BLaER1 treated with 17β-estradiol and CSF1 and Interleukin-3, amounts not matched to agents 10 nM and 100 nM (cell line): ENCODE results near the gene WNT5B.

Source experiments
- H3K27ac ChIP-seq, 11 experiments: shearing (Covaris generic); formaldehyde crosslinking; 2 replicates each; pipeline ENCODE4 v1.8.1; 2022
- H3K27me3 ChIP-seq, 11 experiments: shearing (Covaris generic); formaldehyde crosslinking; 2 replicates each; pipeline ENCODE4 v1.8.1; 2022
- H3K36me3 ChIP-seq, 11 experiments: shearing (Covaris generic); formaldehyde crosslinking; 2 replicates each; pipeline ENCODE4 v1.8.1; 2022
- H3K4me1 ChIP-seq, 10 experiments: shearing (Covaris generic); formaldehyde crosslinking; 2 replicates each; pipeline ENCODE4 v1.8.1; 2022
- H3K4me2 ChIP-seq, 11 experiments: shearing (Covaris generic); formaldehyde crosslinking; 2 replicates each; pipeline ENCODE4 v1.8.1; 2022
- H3K4me3 ChIP-seq, 10 experiments: shearing (Covaris generic); formaldehyde crosslinking; 2 replicates each; pipeline ENCODE4 v1.8.1; 2022
- H3K9ac ChIP-seq, 11 experiments: shearing (Covaris generic); formaldehyde crosslinking; 2 replicates each; pipeline ENCODE4 v1.8.1; 2022
- H3K9me3 ChIP-seq, 11 experiments: shearing (Covaris generic); formaldehyde crosslinking; replicated peaks in 1 of 11; 2 replicates each; pipeline ENCODE4 v1.8.1; 2022
- H4K20me1 ChIP-seq, 11 experiments: shearing (Covaris generic); formaldehyde crosslinking; 2 replicates each; pipeline ENCODE4 v1.8.1; 2022
- Cebpa-rat ChIP-seq, 11 experiments: shearing (Covaris generic); IDR thresholded peaks; 2 replicates each; pipeline ENCODE4 v1.8.1; 2022

WNT5B gene

DNA sequence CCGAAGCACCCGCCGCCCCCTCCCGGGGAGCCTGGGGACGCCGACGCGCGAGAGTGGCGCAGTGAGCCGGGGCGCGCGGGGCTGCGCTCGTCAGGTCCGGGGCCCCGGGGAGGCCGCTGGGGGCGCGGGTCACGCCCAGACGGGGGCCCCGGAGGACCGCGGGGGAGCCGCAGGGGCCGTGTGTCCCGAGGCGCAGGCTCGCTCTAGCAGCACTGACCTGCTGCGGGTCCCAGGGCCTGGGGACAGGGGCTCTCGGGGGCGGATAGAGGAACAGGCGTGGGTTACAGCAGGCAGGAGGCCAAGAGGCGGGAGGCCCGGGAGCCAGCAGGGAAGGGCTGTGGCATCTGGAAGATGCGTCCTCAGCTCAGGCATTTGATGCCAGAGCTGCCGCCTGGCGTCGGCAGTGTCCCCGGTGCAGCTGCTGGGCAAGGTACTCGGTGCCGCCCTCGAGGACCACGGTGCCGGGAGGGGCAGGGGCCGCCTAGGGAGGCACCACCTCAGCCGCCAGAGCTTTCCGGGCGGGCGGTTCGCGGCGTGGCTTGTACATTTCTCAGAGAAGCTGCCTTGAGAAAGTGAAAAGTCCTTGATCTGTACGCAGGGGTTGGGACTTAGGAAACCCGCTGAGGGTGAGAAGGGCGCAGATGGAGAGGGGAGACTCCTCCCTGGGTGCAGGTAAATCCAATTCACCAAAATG, 1.2 kb downstream of the WNT5B start:
- Histone ChIP-seq H3K4me3 (peak overlapping the region; percentile 59 to 74 (median 62)), H3K9me3 (no peaks in the 10 kb centered on the region), H3K36me3 (no peaks in the 10 kb centered on the region), H4K20me1 (peaks cover 0 to 17% (median 10%) of the 10 kb centered on the region in 11 experiments; a peak in 10 of 22 replicates), H3K9ac (peak overlapping the region; percentile 19 to 72 (median 61); a peak in 19 of 22 replicates), H3K27me3 (peaks cover 52 to 74% (median 70%) of the 10 kb centered on the region in 11 experiments), H3K4me2 (peak overlapping the region; percentile 98 to 100 (median 100)), H3K27ac (no peak overlapping the region), H3K4me1 (peaks cover 22 to 49% (median 28%) of the 10 kb centered on the region in 10 experiments)
- TF ChIP-seq Cebpa-rat (IDR thresholded peaks at IDR 0.05): no peak

DNA sequence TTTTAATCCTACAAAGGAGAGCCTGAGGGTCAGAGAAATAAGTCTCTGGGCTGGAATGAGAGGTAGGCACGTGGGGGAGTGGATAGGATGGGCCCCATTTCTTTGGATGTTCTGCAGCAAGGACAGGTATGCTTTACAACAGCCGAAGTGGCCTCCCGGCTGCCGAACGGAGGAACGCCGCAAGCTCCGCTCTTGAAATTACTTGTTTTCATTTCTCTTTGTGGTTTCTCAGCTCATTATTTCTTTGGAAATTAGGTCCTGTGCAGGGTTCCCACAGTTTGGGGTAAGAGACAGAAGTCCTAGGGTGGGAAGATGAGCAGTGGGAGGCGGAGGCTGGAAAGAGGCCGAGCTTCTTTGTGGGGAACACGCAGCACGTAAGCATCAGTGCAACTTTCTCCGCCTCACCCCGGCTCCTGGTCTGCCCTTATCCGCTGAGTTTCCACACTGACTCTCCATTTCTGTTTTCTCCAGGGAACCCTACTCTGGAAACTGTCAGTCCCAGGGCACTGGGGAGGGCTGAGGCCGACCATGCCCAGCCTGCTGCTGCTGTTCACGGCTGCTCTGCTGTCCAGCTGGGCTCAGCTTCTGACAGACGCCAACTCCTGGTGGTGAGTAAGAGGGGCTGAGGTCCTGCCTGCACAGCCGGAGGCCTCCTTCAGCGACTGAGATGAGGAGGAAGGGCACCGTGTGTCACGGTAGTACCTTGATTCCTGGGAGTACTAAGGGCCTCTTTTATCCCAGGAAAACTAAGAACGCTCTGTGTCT, 2.0 kb downstream of the WNT5B start:
- Histone ChIP-seq H3K27me3 (peaks cover 52 to 74% (median 70%) of the 10 kb centered on the region in 11 experiments), H4K20me1 (peaks cover 0 to 17% (median 10%) of the 10 kb centered on the region in 11 experiments; a peak in 10 of 22 replicates), H3K4me1 (peaks cover 22 to 56% (median 28%) of the 10 kb centered on the region in 10 experiments), H3K36me3 (no peaks in the 10 kb centered on the region), H3K4me2 (peak overlapping the region; percentile 98 to 100 (median 100)), H3K27ac (no peak overlapping the region), H3K9ac (peak overlapping the region in 7 of 11 experiments; percentile 19 to 72 (median 61); a peak in 5 of 22 replicates), H3K9me3 (no peaks in the 10 kb centered on the region), H3K4me3 (peak overlapping the region; percentile 59 to 74 (median 62))
- no peak for TF ChIP-seq Cebpa-rat (IDR thresholded peaks at IDR 0.05)

DNA sequence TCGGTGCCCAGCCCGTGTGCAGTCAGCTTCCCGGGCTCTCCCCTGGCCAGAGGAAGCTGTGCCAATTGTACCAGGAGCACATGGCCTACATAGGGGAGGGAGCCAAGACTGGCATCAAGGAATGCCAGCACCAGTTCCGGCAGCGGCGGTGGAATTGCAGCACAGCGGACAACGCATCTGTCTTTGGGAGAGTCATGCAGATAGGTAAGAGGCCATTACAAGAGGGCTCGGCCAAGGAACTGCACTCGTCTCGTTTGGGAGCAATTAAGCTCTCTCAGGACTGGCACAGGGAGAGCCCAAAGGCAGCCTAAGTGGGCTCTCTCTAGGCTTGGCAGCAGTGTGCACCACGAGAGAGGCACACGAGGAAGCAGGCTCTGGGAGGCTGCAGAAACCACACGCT, 3.7 kb downstream of the WNT5B start:
- no peaks in the 10 kb centered on the region for H3K36me3 ChIP-seq
- no peak overlapping the region for H3K27ac ChIP-seq
- H3K4me1 ChIP-seq: peaks cover 22 to 62% (median 28%) of the 10 kb centered on the region in 10 experiments
- no peak overlapping the region for H3K4me3 ChIP-seq
- no peaks in the 10 kb centered on the region for H3K9me3 ChIP-seq
- peak overlapping the region in 2 of 11 experiments; percentile 7 to 23; a peak in 1 of 22 replicates for H3K4me2 ChIP-seq
- peaks cover 0 to 17% (median 10%) of the 10 kb centered on the region in 11 experiments; a peak in 10 of 22 replicates for H4K20me1 ChIP-seq
- peaks cover 52 to 68% (median 66%) of the 10 kb centered on the region in 11 experiments for H3K27me3 ChIP-seq
- TF ChIP-seq Cebpa-rat (IDR thresholded peaks at IDR 0.05): no peak
- H3K9ac ChIP-seq: no peak overlapping the region

DNA sequence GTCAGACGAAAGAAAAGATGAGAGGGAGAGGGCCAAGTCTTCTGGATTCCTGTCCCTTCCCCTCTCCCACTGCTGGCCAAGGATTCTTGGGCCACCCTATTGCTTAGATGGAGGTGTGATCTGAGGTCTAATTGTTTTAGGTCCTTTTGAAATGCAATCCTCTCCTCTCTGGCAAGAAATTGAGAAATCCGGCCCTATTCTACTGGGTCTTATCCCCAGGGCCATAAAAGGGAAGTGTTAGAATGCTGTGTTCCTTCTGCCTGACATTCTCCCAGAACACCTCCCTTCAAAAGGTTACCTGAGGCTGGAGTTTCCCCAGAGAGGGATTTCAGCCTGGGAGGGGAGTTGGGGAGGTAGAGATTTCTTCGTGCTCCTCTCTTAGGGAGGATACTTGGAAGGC, 4.4 kb downstream of the WNT5B start:
- TF ChIP-seq Cebpa-rat (IDR thresholded peaks at IDR 0.05): no peak
- Histone ChIP-seq H3K27ac (no peak overlapping the region), H3K9ac (no peak overlapping the region), H3K9me3 (no peaks in the 10 kb centered on the region), H3K36me3 (no peaks in the 10 kb centered on the region), H4K20me1 (peaks cover 0 to 17% (median 10%) of the 10 kb centered on the region in 11 experiments; a peak in 10 of 22 replicates), H3K4me3 (no peak overlapping the region), H3K4me1 (peaks cover 22 to 62% (median 28%) of the 10 kb centered on the region in 10 experiments), H3K4me2 (peak overlapping the region in 4 of 11 experiments; percentile 12 to 33 (median 25); a peak in 6 of 22 replicates), H3K27me3 (peaks cover 51 to 61% (median 59%) of the 10 kb centered on the region in 11 experiments)

DNA sequence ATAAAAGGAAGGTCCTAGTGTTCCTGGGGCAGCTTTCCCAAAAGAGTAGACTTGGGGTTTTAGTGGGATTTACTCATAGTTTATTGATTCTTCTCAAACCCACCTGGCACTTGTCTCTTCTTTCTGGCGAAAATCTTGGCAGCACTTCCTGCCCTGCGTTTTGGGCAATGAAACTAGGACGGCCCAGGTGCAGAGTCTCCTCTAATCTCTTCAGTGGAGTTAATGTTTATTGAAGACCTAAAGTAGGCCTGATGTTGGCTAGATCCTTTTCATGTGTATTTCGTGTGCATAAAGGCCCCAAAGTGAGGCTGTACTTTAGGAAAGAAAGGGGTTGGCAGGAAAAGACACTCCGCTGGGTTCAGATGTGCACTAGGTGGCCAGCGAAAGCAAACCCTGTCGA, 5.1 kb downstream of the WNT5B start:
- H4K20me1 ChIP-seq: peaks cover 0 to 17% (median 10%) of the 10 kb centered on the region in 11 experiments; a peak in 10 of 22 replicates
- H3K9ac ChIP-seq: no peak overlapping the region; a peak in 1 of 22 replicates
- H3K9me3 ChIP-seq: no peaks in the 10 kb centered on the region
- H3K4me3 ChIP-seq: no peak overlapping the region
- peaks cover 44 to 54% (median 52%) of the 10 kb centered on the region in 11 experiments for H3K27me3 ChIP-seq
- TF ChIP-seq Cebpa-rat (IDR thresholded peaks at IDR 0.05): no peak
- H3K4me1 ChIP-seq: peaks cover 22 to 61% (median 27%) of the 10 kb centered on the region in 10 experiments
- no peak overlapping the region for H3K27ac ChIP-seq
- no peaks in the 10 kb centered on the region for H3K36me3 ChIP-seq
- peak overlapping the region in 2 of 11 experiments; percentile 1 to 67; a peak in 4 of 22 replicates for H3K4me2 ChIP-seq

DNA sequence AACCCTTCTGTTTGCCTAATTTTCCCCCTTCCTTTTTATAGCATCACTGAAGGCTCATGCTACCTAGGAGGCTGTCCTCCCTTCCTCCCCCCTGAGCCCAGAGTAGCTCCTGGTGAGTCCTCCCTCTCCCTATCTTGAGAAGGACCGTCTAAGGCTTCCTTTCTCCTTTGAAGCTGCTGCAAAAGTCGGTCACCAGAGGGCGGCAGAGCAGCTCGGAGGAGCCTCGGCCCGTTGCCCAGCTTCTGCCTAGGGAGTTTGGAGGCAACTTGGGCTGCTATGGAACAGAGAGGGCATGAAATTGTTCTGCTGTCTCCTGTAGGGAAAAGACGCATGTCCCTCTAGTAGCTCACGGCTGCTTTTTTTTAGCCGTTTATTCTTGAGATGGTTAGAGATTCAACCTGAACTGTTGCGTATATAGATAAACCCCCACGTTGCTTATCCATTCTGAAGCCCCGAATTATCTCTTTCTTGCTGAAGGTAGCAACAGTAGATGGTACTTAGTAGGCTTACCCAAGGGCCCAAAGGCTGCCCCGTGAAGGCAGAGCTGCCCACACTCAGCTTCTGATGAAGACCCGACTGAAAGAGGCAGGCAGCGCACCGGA, 5.7 kb downstream of the WNT5B start:
- Histone ChIP-seq H3K9ac (no peak overlapping the region; a peak in 1 of 22 replicates), H3K27me3 (peaks cover 38 to 49% (median 47%) of the 10 kb centered on the region in 11 experiments), H3K27ac (no peak overlapping the region), H4K20me1 (peaks cover 0 to 17% (median 10%) of the 10 kb centered on the region in 11 experiments; a peak in 10 of 22 replicates), H3K4me1 (peaks cover 17 to 56% (median 22%) of the 10 kb centered on the region in 10 experiments), H3K4me2 (peak overlapping the region in 3 of 11 experiments; percentile 67 to 73 (median 67); a peak in 7 of 22 replicates), H3K4me3 (no peak overlapping the region), H3K9me3 (no peaks in the 10 kb centered on the region), H3K36me3 (no peaks in the 10 kb centered on the region)
- no peak for TF ChIP-seq Cebpa-rat (IDR thresholded peaks at IDR 0.05)

DNA sequence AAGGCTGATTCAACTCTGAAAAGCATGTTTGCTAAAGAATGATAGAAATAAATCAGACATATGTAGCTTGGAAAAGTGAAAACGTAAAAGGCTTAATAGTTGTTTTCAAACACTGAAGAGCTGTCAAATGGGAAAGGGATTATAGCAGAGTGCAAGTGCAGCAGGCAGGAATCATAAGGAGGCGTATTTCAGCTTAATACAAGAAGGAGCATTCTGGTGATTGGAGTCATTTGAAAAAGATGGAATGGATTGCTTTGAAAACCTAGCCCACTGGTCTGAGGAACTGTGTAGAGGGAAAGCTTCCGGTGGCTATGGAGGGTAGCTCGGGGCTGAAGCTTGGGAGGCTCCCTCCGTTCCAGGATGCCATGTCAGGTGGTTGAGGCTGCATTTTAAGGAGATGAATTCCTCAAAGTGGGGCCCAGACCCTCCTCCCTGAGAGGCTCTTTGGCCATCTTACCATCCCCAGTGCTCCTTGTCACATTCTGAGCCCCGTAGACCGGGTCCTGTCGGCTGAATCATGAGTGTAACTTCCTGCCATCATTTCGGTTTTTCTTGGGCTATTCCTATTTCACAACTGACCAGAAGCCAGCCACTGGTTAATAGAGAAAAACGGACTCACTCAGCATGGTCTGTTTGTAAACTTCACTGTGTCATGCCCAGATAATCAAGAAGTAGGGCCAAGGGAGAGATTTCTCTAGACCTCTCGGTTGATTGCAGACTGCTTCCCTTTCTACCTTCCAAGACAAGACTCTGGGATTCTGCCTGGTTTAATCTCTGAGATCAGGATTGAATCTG, 6.5 kb downstream of the WNT5B start:
- Histone ChIP-seq H3K9ac (0 out of 22 replicates have a peak overlapping the region, but pooled peaks of 1 of the 11 experiments have one; percentile 16), H3K4me2 (peak overlapping the region in 5 of 11 experiments; percentile 12 to 73 (median 67); a peak in 9 of 22 replicates), H3K4me3 (no peak overlapping the region), H3K4me1 (peaks cover 9 to 48% (median 14%) of the 10 kb centered on the region in 10 experiments), H3K27ac (no peak overlapping the region; a peak in 1 of 22 replicates), H3K36me3 (no peaks in the 10 kb centered on the region), H3K9me3 (no peaks in the 10 kb centered on the region), H3K27me3 (peaks cover 30 to 40% (median 39%) of the 10 kb centered on the region in 11 experiments), H4K20me1 (peaks cover 0 to 10% (median 3%) of the 10 kb centered on the region in 11 experiments; a peak in 10 of 22 replicates)
- TF ChIP-seq Cebpa-rat (IDR thresholded peaks at IDR 0.05): no peak

DNA sequence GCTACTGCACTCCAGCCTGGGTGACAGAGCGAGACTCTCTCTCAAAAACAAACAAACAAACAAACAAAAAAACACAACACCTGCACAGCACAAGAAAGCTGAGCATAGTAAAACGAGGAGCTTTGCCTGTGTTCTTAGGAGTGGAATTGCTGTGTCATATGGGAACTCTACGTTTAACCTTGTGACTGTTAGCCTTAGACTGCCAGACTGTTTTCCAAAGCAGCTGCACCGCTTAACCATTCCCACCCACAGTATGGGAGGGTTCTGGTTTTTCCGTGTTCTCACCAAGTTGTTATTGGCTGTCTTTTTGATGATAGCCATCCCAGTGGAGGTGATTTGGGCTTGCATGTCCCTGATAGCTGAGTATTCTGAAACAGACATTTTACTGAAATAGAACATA, 9.2 kb downstream of the WNT5B start:
- Histone ChIP-seq H3K9ac (no peak overlapping the region), H3K27me3 (peaks cover 4 to 13% (median 12%) of the 10 kb centered on the region in 11 experiments; a peak in 20 of 22 replicates), H3K27ac (no peak overlapping the region), H3K9me3 (no peaks in the 10 kb centered on the region), H3K36me3 (no peaks in the 10 kb centered on the region), H3K4me2 (no peak overlapping the region), H3K4me3 (no peak overlapping the region), H4K20me1 (no peaks in the 10 kb centered on the region), H3K4me1 (peaks cover 0 to 44% (median 5%) of the 10 kb centered on the region in 10 experiments; a peak in 9 of 20 replicates)
- TF ChIP-seq Cebpa-rat (IDR thresholded peaks at IDR 0.05): no peak
